NCI-H2029 treated with DMSO at 0.1 percent for 48 hours (cell line): Measurements from ENCODE around the gene DTNB.
"Not testable (repeated sequence)": the region's sequence is repeated elsewhere in the genome, so short reads cannot be mapped to it uniquely, and the experiment has no call there.

ENCODE experiments used
- DNase-seq: peaks from one replicate; lab custom pipeline; 2025; lab: John Stamatoyannopoulos, UW

DTNB gene

GRCh38 chr2:25620711-25621110, 52.7 kb downstream of the DTNB start:
- no peak for DNase-seq

- DNase-seq, result no peak
Observed at GRCh38 chr2:25620077-25620476, 53.3 kb downstream of the DTNB start.

GRCh38 chr2:25619185-25619584, 54.2 kb downstream of the DTNB start:
- DNase-seq, result no peak

GRCh38 chr2:25618676-25619075, 54.7 kb downstream of the DTNB start:
- DNase-seq, result peak; percentile 61

- no peak for DNase-seq
Observed at GRCh38 chr2:25617948-25618646, 55.3 kb downstream of the DTNB start.

GRCh38 chr2:25615920-25616319, 57.5 kb downstream of the DTNB start:
- DNase-seq, result no peak

GRCh38 chr2:25615386-25615785, 58.0 kb downstream of the DTNB start:
- no peak for DNase-seq

- no peak for DNase-seq
Observed at GRCh38 chr2:25614711-25615110, 58.7 kb downstream of the DTNB start.

GRCh38 chr2:25608718-25609117, 64.7 kb downstream of the DTNB start:
- no peak for DNase-seq

GRCh38 chr2:25606892-25607291, 66.5 kb downstream of the DTNB start:
- no peak for DNase-seq

- no peak for DNase-seq
Observed at GRCh38 chr2:25602333-25602723, 71.0 kb downstream of the DTNB start.

- DNase-seq, result not testable (repeated sequence)
Observed at GRCh38 chr2:25601711-25602332, 71.6 kb downstream of the DTNB start.

- DNase-seq, result no peak
Observed at GRCh38 chr2:25598911-25599310, 74.5 kb downstream of the DTNB start.

- DNase-seq, result no peak
Observed at GRCh38 chr2:25598332-25598731, 75.0 kb downstream of the DTNB start.

- no peak for DNase-seq
Observed at GRCh38 chr2:25597881-25598280, 75.5 kb downstream of the DTNB start.

GRCh38 chr2:25596516-25597244, 76.7 kb downstream of the DTNB start:
- DNase-seq, result no peak

GRCh38 chr2:25595393-25595792, 78.0 kb downstream of the DTNB start:
- no peak for DNase-seq

GRCh38 chr2:25594991-25595390, 78.4 kb downstream of the DTNB start:
- DNase-seq, result no peak

GRCh38 chr2:25592766-25593292, 80.5 kb downstream of the DTNB start:
- no peak for DNase-seq

GRCh38 chr2:25590921-25591505, 82.4 kb downstream of the DTNB start:
- DNase-seq, result no peak

- DNase-seq, result no peak
Observed at GRCh38 chr2:25589676-25590205, 83.6 kb downstream of the DTNB start.

- DNase-seq, result no peak
Observed at GRCh38 chr2:25588576-25588975, 84.8 kb downstream of the DTNB start.
